ENCODE measurements around the gene TUBB2B. TPM values are rescaled to one million over a fixed set of nuclear protein-coding genes. Genes with fewer than 3 reads are reported as not detected.

Gene TUBB2B
- total and polyA plus RNA-seq, 2 experiments from 2014 or later, result 29.8 to 57.6 TPM

DNA sequence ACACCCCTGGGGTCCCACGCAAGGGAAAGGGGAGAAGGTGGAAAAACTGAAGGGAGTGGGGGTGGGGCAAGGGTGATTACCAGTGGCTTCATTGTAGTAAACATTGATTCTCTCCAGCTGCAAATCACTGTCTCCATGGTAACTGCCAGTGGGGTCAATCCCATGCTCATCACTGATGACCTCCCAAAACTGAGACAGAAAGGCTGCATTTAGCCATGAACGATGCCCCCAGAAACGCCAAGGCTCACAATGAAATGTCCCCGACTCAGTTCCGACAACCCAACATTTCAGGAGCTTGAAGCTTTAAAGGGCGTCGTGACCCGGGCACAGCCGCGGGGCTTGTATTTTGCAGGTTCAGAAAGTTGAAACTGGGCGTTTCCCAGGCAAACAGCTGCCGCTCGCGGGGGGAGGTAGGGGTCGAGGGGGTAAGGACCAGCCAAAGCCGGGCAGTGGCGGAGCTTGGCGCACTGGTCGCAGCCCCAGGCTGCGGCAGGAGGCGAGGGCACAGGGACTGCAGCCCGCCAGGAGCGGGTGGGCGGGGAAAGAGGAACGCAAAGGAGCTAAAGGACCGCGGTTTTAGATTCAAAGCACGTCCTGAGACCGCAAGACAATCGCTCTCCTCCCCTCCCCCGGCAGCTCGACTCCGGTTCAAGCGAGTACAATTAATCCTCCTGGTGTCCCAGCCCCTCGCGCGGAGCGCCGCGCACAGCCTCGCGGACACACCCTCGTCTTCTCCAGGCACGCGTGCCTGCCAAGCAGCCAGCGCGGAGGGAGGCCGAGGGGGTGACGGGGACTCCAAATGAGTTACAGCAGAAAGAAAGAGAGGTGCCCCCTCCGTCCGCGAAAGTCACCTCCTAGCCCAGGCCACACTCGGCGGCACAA, 731 bp downstream of the TUBB2B start:
- H3K27me3 ChIP-seq, result peaks cover 52% of the 10 kb centered on the region
- no peak for TF ChIP-seq CTCF (IDR thresholded peaks at IDR 0.05; ENCODE audit: low read depth, low read length)
- peak overlapping the region; percentile 45 for H3K4me3 ChIP-seq
- no peak overlapping the region for H3K27ac ChIP-seq
- peaks cover 22% of the 10 kb centered on the region for H3K4me1 ChIP-seq (ENCODE audit: low read depth)
- H3K36me3 ChIP-seq, result no peaks in the 10 kb centered on the region
- H3K9me3 ChIP-seq (ENCODE audit: low read depth), result no peaks in the 10 kb centered on the region
- DNase-seq (ENCODE audit: low read depth in 1 of 2, low spot score in 1 of 2), result peak in 1 of 2 donors; percentile 52

DNA sequence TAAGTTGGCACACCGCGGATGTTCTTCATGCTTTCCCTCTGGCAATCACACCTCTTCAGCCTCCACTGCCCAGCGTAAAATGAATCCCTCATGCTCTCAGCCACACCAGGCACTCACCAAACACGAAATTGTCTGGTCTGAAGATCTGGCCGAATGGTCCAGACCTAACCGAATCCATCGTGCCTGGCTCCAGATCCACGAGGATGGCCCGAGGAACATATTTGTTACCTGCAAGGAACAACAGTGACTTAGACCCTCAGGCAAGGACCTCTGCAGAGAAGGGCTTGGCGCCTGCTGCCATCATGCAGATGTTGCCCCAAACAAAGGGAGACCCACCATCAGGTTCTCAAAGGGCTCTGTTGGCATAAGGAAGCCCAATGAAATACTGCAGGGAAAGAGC, 1.4 kb downstream of the TUBB2B start:
- peaks cover 52% of the 10 kb centered on the region for H3K27me3 ChIP-seq
- H3K4me1 ChIP-seq (ENCODE audit: low read depth), result peaks cover 22% of the 10 kb centered on the region
- no peak for DNase-seq (ENCODE audit: low read depth in 1 of 2, low spot score in 1 of 2)
- H3K36me3 ChIP-seq, result no peaks in the 10 kb centered on the region
- H3K4me3 ChIP-seq, result no peak overlapping the region
- TF ChIP-seq CTCF (IDR thresholded peaks at IDR 0.05; ENCODE audit: low read depth, low read length), result no peak
- H3K27ac ChIP-seq, result no peak overlapping the region
- H3K9me3 ChIP-seq (ENCODE audit: low read depth), result no peaks in the 10 kb centered on the region

DNA sequence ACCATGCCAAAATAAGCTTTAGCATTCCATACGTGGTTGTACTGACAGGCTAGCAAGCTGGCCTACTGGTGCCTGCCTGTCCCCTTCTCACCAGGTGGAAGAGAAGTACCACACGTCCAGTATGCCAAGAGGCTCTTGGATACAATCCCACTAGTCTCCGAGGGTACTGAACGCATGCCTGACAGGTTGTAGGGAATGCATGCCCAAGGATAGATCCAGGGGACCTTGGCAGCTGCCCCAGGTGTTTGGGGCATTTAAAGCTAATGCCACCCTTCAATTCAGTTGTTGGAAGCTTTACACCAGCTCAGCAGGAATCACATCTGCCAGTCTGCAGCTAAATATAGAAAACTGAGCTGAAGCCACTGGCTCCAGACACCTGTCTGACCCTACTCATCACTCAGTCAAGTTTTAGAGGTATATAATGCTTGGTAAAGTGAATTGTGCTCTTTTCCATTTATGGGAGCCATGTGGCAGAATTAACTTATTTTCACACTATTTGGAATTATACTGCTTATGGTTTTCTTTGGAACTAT, 4.9 kb downstream of the TUBB2B start:
- DNase-seq (ENCODE audit: low read depth in 1 of 2, low spot score in 1 of 2), result no peak
- TF ChIP-seq CTCF (IDR thresholded peaks at IDR 0.05; ENCODE audit: low read depth, low read length), result no peak

DNA sequence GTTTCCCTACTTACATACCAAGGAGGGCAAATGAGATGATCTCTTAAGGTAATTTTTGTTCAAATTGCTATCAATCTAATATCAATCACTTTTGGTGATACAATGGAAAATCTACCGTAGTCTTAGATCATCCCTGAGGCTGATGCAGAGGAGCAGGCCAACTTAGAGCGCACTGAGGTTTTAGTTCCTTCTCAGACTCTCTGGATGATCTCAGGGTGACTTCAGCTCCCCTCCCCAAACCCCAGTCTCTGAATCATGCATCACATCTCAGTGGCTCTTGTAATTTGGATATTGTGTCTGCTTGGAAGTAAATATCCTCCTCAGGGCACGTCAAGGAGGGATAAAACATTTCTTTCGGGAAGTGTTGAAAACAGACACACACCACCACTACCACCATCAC, 5.9 kb downstream of the TUBB2B start:
- H3K36me3 ChIP-seq, result no peaks in the 10 kb centered on the region
- H3K27me3 ChIP-seq, result peaks cover 9% of the 10 kb centered on the region
- H3K9me3 ChIP-seq (ENCODE audit: low read depth), result no peaks in the 10 kb centered on the region
- no peak for DNase-seq (ENCODE audit: low read depth in 1 of 2, low spot score in 1 of 2)
- H3K4me3 ChIP-seq, result no peak overlapping the region
- no peak overlapping the region for H3K27ac ChIP-seq
- TF ChIP-seq CTCF (IDR thresholded peaks at IDR 0.05; ENCODE audit: low read depth, low read length), result no peak
- peaks cover 9% of the 10 kb centered on the region for H3K4me1 ChIP-seq (ENCODE audit: low read depth)

More for the DNA sequence above, 4.9 kb downstream of the TUBB2B start:
- Histone ChIP-seq H3K36me3 (no peaks in the 10 kb centered on the region), H3K27ac (no peak overlapping the region), H3K4me1 (ENCODE audit: low read depth) (peaks cover 9% of the 10 kb centered on the region), H3K4me3 (no peak overlapping the region), H3K27me3 (peaks cover 19% of the 10 kb centered on the region), H3K9me3 (ENCODE audit: low read depth) (no peaks in the 10 kb centered on the region)

DNA sequence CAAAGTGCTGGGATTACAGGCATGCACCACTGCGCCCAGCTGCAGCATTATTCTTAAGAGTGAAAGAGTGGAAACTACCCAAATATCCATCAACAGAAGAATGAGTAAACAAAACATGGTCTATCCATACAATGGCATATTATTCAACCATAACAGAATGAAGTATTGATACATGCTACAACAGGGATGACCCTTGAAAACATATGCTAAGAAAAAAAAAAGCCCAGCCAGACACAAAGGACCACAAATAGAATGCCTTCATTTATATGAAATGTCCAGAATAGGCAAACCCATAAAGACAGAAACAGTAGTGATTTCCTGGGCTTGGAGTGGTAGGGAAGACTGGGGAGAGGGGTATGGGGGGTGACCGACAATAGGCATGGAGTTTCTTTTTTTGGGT, 7.1 kb downstream of the TUBB2B start:
- no peak for DNase-seq (ENCODE audit: low read depth in 1 of 2, low spot score in 1 of 2)
- TF ChIP-seq CTCF (IDR thresholded peaks at IDR 0.05; ENCODE audit: low read depth, low read length), result no peak
- no peaks in the 10 kb centered on the region for H3K27me3 ChIP-seq

More for the DNA sequence above, 7.1 kb downstream of the TUBB2B start:
- Histone ChIP-seq H3K4me3 (no peak overlapping the region), H3K9me3 (ENCODE audit: low read depth) (no peaks in the 10 kb centered on the region), H3K27ac (no peak overlapping the region), H3K4me1 (ENCODE audit: low read depth) (peaks cover 9% of the 10 kb centered on the region), H3K36me3 (no peaks in the 10 kb centered on the region)

All from cardiac muscle cell (in vitro differentiated cells and primary cell).